GM21576 (cell line): ENCODE data around the gene FAAP100.

Experiments
- ATAC-seq: cut with Tn5 transposase; IDR thresholded peaks from one replicate; pipeline ENCODE4 v1.9.1; 2021; ENCODE audit warnings: mild to moderate bottlenecking, moderate library complexity; ENCODE audit not compliant: unreplicated experiment

FAAP100 gene

GRCh38 chr17:81513753-81514488 lies 38.2 kb downstream of the FAAP100 start:
- no peak for ATAC-seq

GRCh38 chr17:81513372-81513752 lies 38.8 kb downstream of the FAAP100 start:
- ATAC-seq, result no peak

- ATAC-seq, result no peak
Observed at GRCh38 chr17:81512562-81513371, 39.4 kb downstream of the FAAP100 start, which contains the start of gene ACTG1. ACTG1 (minus strand) TSS chr17:81512799; CDS start chr17:81512354, 445 bp downstream.

- ATAC-seq, result no peak
Observed at GRCh38 chr17:81511804-81512561, 40.2 kb downstream of the FAAP100 start.

GRCh38 chr17:81511554-81511803 lies 40.7 kb downstream of the FAAP100 start:
- no peak for ATAC-seq

- no peak for ATAC-seq
Observed at GRCh38 chr17:81510785-81511553, 41.2 kb downstream of the FAAP100 start.

GRCh38 chr17:81509972-81510784 lies 42.0 kb downstream of the FAAP100 start:
- ATAC-seq, result no peak

GRCh38 chr17:81509207-81509971 lies 42.8 kb downstream of the FAAP100 start:
- ATAC-seq, result no peak

GRCh38 chr17:81508639-81509206 lies 43.4 kb downstream of the FAAP100 start:
- ATAC-seq, result no peak

GRCh38 chr17:81503619-81504018 lies 48.5 kb downstream of the FAAP100 start:
- no peak for ATAC-seq

- ATAC-seq, result no peak
Observed at GRCh38 chr17:81502471-81503017, 49.6 kb downstream of the FAAP100 start.

GRCh38 chr17:81500047-81500446 lies 52.1 kb downstream of the FAAP100 start:
- ATAC-seq, result no peak

- no peak for ATAC-seq
Observed at GRCh38 chr17:81499601-81499970, 52.6 kb downstream of the FAAP100 start.

- no peak for ATAC-seq
Observed at GRCh38 chr17:81498953-81499600, 53.1 kb downstream of the FAAP100 start.

- no peak for ATAC-seq
Observed at GRCh38 chr17:81494626-81495377, 57.4 kb downstream of the FAAP100 start.

GRCh38 chr17:81493198-81494038 lies 58.7 kb downstream of the FAAP100 start:
- ATAC-seq, result no peak

GRCh38 chr17:81492706-81493105 lies 59.4 kb downstream of the FAAP100 start:
- no peak for ATAC-seq
